Measurements from ENCODE around the gene EXOC2. TPM values are rescaled to one million over a fixed set of nuclear protein-coding genes. Genes with fewer than 3 reads are reported as not detected.

The EXOC2 gene
- total RNA-seq, 1 donor from 2014 or later, result 35.3 TPM

GRCh38 chr6:641225-641985 is 51.5 kb downstream of the EXOC2 start:
- no peak overlapping the region for H3K4me3 ChIP-seq (ENCODE audit: low read depth, low read length)
- TF ChIP-seq CTCF (IDR thresholded peaks at IDR 0.05; ENCODE audit: insufficient read depth, low read length, poor library complexity, severe bottlenecking), result no peak
- no peaks in the 10 kb centered on the region for H3K27me3 ChIP-seq (ENCODE audit: control insufficient read depth, insufficient read depth, low read length)
- no peaks in the 10 kb centered on the region for H3K36me3 ChIP-seq (ENCODE audit: control insufficient read depth, insufficient read depth, low read length)
- no peak for DNase-seq (ENCODE audit: low read depth)

GRCh38 chr6:636488-636887 is 56.5 kb downstream of the EXOC2 start:
- H3K36me3 ChIP-seq (ENCODE audit: control insufficient read depth, insufficient read depth, low read length), result no peaks in the 10 kb centered on the region
- no peak for DNase-seq (ENCODE audit: low read depth)
- TF ChIP-seq CTCF (IDR thresholded peaks at IDR 0.05; ENCODE audit: insufficient read depth, low read length, poor library complexity, severe bottlenecking), result no peak
- no peaks in the 10 kb centered on the region for H3K27me3 ChIP-seq (ENCODE audit: control insufficient read depth, insufficient read depth, low read length)
- no peak overlapping the region for H3K4me3 ChIP-seq (ENCODE audit: low read depth, low read length)

- H3K27me3 ChIP-seq (ENCODE audit: control insufficient read depth, insufficient read depth, low read length), result no peaks in the 10 kb centered on the region
- no peak for TF ChIP-seq CTCF (IDR thresholded peaks at IDR 0.05; ENCODE audit: insufficient read depth, low read length, poor library complexity, severe bottlenecking)
- H3K4me3 ChIP-seq (ENCODE audit: low read depth, low read length), result no peak overlapping the region
- no peaks in the 10 kb centered on the region for H3K36me3 ChIP-seq (ENCODE audit: control insufficient read depth, insufficient read depth, low read length)
- no peak for DNase-seq (ENCODE audit: low read depth)
Observed at GRCh38 chr6:635233-635632, 57.7 kb downstream of the EXOC2 start.

- TF ChIP-seq CTCF (IDR thresholded peaks at IDR 0.05; ENCODE audit: insufficient read depth, low read length, poor library complexity, severe bottlenecking), result no peak
- H3K36me3 ChIP-seq (ENCODE audit: control insufficient read depth, insufficient read depth, low read length), result no peaks in the 10 kb centered on the region
- H3K27me3 ChIP-seq (ENCODE audit: control insufficient read depth, insufficient read depth, low read length), result no peaks in the 10 kb centered on the region
- DNase-seq (ENCODE audit: low read depth), result no peak
- H3K4me3 ChIP-seq (ENCODE audit: low read depth, low read length), result no peak overlapping the region
Observed at GRCh38 chr6:633611-634010, 59.3 kb downstream of the EXOC2 start.

- no peak for TF ChIP-seq CTCF (IDR thresholded peaks at IDR 0.05; ENCODE audit: insufficient read depth, low read length, poor library complexity, severe bottlenecking)
- no peaks in the 10 kb centered on the region for H3K36me3 ChIP-seq (ENCODE audit: control insufficient read depth, insufficient read depth, low read length)
- DNase-seq (ENCODE audit: low read depth), result no peak
- H3K4me3 ChIP-seq (ENCODE audit: low read depth, low read length), result no peak overlapping the region
- no peaks in the 10 kb centered on the region for H3K27me3 ChIP-seq (ENCODE audit: control insufficient read depth, insufficient read depth, low read length)
Observed at GRCh38 chr6:628766-629165, 64.2 kb downstream of the EXOC2 start.

GRCh38 chr6:626236-626635 is 66.7 kb downstream of the EXOC2 start:
- DNase-seq (ENCODE audit: low read depth), result peak; percentile 42
- TF ChIP-seq CTCF (IDR thresholded peaks at IDR 0.05; ENCODE audit: insufficient read depth, low read length, poor library complexity, severe bottlenecking), result no peak
- no peaks in the 10 kb centered on the region for H3K27me3 ChIP-seq (ENCODE audit: control insufficient read depth, insufficient read depth, low read length)
- no peak overlapping the region for H3K4me3 ChIP-seq (ENCODE audit: low read depth, low read length)
- no peaks in the 10 kb centered on the region for H3K36me3 ChIP-seq (ENCODE audit: control insufficient read depth, insufficient read depth, low read length)

Measured in kidney epithelial cell (primary cell).